Measurements from ENCODE around the gene IDUA. TPM values are rescaled to one million over a fixed set of nuclear protein-coding genes. Genes with fewer than 3 reads are reported as not detected.
A peak's percentile ranks its signal among the peaks of the same experiment; 100 is the strongest.
"Not testable (repeated sequence)": the region's sequence is repeated elsewhere in the genome, so short reads cannot be mapped to it uniquely, and the experiment has no call there.

The IDUA gene
- total RNA-seq, 2 donors from 2014 or later: 8.9 to 10.2 TPM

DNA sequence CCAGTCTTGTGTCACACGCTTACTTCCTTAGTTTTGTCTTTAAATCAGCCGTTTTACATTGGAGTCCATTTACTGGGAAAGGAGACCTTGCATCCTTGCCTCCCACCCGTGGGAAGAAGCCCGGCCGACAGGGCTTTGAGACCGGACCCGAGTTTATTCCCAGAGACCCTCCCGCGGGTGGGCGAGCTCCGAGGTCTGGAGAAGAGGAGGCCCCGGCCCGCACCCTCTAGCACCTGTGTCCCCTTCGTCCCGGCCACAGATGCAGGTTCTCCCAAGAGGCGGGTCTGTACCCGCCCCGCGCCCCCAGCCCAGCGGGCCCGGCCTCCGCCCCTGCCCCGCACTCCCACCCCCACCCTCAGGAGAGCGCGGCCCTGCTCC, 10.1 kb downstream of the IDUA start:
- peaks cover 4 to 20% of the 10 kb centered on the region in 2 donors for H3K27me3 ChIP-seq
- DNase-seq (ENCODE audit: low spot score): no peak

DNA sequence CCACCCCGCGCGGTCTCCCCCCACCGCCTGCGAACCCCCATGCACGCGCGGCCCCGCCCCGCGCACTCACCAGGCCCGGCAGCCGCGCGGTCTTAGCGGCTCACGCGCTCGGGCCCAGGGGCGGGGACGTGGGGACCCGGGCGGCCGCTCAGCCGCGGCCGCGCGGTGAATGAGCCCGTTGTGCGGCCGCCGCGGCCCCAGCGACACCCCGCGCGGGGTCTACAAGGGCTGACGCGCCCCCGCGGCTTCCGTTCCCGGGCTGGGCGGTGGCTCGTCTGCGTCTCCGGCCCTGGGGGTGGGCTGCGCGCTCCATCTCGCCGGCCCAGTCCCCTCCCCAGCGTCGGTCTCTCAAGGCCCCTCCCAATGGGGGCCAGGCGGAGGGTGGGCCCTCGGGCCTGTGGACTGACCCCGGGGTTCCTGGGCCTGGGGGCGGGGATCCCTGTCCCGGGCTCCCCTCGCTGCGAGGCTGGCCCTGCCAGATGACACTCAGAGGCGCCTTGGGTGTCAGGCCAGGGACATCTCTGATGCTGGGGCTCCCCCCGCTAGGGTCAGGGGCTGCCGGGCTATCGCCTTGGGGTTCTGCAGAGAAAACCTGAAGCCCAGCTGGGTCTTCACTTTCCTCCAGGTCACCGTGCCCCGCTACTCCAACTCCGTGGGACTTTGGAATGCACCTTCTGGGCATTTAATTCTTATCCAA, 10.7 kb downstream of the IDUA start:
- H3K27me3 ChIP-seq: peaks cover 6 to 25% of the 10 kb centered on the region in 2 donors
- H3K4me1 ChIP-seq: peaks cover 0 to 26% of the 10 kb centered on the region in 2 donors
- no peak for TF ChIP-seq CTCF (IDR thresholded peaks at IDR 0.05)
- no peak for DNase-seq (ENCODE audit: low spot score)
- H3K27ac ChIP-seq: no peak overlapping the region
- peak overlapping the region; percentile 5 to 48 for H3K4me3 ChIP-seq
- H3K36me3 ChIP-seq: no peaks in the 10 kb centered on the region
- H3K9me3 ChIP-seq: no peaks in the 10 kb centered on the region

More for the DNA sequence above, 10.1 kb downstream of the IDUA start:
- Histone ChIP-seq H3K4me1 (peaks cover 0 to 20% of the 10 kb centered on the region in 2 donors), H3K27ac (no peak overlapping the region), H3K36me3 (no peaks in the 10 kb centered on the region), H3K4me3 (peak overlapping the region in 1 of 2 donors; percentile 48), H3K9me3 (no peaks in the 10 kb centered on the region)
- TF ChIP-seq CTCF (IDR thresholded peaks at IDR 0.05): no peak

DNA sequence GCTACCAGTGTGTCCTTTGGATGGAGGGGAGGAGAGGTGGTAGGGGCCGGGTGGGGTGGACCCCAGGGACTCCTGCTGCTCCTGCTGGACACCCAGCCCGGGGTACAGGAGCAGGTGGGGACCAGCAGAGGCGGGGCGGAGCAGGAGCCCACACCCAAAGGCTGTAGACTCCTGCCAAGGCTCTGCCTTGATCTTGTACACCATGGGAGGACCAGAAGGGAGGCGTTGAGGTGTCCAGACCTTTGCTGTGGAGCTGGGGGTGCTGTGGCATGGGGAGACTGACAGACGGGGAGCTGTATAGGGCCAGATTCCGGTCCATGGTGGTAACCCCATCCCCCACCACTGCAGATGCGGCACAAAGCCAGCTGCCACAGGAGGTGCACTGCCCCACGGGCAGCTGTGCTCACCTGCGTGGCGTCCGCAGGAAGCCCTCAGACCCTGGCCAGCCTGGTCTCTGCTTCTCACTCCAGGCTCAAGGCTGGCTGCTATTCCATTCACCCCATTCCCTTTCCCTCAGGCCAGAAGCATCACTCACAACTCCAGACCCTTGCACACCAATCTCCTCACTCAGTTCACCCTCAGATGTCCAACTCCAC, 11.3 kb downstream of the IDUA start:
- H3K4me3 ChIP-seq: no peak overlapping the region
- no peaks in the 10 kb centered on the region for H3K36me3 ChIP-seq
- no peak for TF ChIP-seq CTCF (IDR thresholded peaks at IDR 0.05)
- no peak for DNase-seq (ENCODE audit: low spot score)
- H3K4me1 ChIP-seq: peaks cover 0 to 32% of the 10 kb centered on the region in 2 donors
- peaks cover 6 to 32% of the 10 kb centered on the region in 2 donors for H3K27me3 ChIP-seq
- no peaks in the 10 kb centered on the region for H3K9me3 ChIP-seq
- no peak overlapping the region for H3K27ac ChIP-seq

DNA sequence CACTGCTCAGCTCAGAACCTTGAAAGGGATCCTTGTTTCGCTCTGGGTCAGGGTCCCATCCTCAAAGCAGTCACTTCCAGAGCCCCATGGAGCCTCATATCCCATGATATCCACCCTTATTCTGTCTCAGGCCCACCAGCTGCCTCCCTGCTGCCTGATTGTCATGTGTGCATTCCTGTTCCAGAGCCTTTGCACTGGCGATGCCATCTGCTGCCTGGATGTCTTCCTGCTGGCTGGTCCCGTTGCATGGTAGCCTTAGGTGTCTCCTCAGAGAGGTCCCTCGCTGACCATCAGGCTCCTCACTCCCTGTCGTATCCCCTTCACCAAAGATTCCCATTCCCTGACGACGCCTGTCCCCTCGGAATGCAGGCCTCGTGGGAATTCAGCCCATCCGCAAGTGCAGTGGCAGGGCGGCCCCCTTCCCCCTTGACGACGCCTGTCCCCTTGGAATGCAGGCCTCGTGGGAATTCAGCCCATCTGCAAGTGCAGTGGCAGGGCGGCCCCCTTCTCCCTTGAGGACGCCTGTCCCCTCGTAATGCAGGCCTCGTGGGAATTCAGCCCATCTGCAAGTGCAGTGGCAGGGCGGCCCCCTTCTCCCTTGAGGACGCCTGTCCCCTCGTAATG, 12.5 kb downstream of the IDUA start:
- not testable (repeated sequence) for H3K27ac ChIP-seq; DNase-seq (ENCODE audit: low spot score); H3K4me3 ChIP-seq; H3K36me3 ChIP-seq; H3K9me3 ChIP-seq
- H3K4me1 ChIP-seq: peaks cover 0 to 36% of the 10 kb centered on the region in 2 donors
- peaks cover 12 to 37% of the 10 kb centered on the region in 2 donors for H3K27me3 ChIP-seq

GRCh38 chr4:999882-1000425, 13.1 kb downstream of the IDUA start:
- no peak overlapping the region for H3K27ac ChIP-seq
- no peak for TF ChIP-seq CTCF (IDR thresholded peaks at IDR 0.05)
- peaks cover 12 to 37% of the 10 kb centered on the region in 2 donors for H3K27me3 ChIP-seq
- H3K36me3 ChIP-seq: no peaks in the 10 kb centered on the region
- no peak for DNase-seq (ENCODE audit: low spot score)
- peaks cover 0 to 36% of the 10 kb centered on the region in 2 donors for H3K4me1 ChIP-seq
- H3K4me3 ChIP-seq: no peak overlapping the region
- no peaks in the 10 kb centered on the region for H3K9me3 ChIP-seq

DNA sequence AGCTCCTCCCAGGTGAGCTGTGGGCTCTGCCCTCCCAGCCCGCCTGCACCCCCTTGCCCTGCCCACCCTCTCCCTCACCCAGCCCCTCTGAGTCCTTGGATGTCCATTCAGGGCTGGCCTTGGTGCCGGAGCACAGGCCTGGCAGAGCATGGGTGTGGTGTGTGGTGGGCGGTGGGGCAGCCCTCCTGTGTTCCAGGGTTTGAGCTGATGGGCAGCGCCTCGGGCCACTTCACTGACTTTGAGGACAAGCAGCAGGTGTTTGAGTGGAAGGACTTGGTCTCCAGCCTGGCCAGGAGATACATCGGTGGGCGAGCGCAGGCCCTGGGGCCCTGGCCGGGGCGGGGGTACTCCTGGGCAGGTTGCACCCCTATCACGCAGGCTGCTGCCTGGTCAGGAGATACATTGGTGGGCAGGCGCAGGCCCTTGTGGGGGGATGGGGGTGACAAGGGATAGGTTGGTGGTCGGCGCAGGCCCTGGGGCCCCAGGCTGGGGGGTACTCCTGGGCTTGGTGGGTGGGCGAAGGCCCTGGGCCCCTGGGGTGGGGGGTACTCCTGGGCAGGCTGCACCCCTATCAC, 13.9 kb downstream of the IDUA start:
- DNase-seq (ENCODE audit: low spot score): no peak
- Histone ChIP-seq H3K9me3 (no peaks in the 10 kb centered on the region), H3K27me3 (peaks cover 12 to 37% of the 10 kb centered on the region in 2 donors), H3K4me3 (no peak overlapping the region), H3K4me1 (peaks cover 0 to 36% of the 10 kb centered on the region in 2 donors), H3K36me3 (no peaks in the 10 kb centered on the region), H3K27ac (no peak overlapping the region)
- no peak for TF ChIP-seq CTCF (IDR thresholded peaks at IDR 0.05)
